Lower leg skin (tissue), 3 donors: ENCODE measurements around the gene IQCH.

Source experiments
- POLR2A ChIP-seq, 2 donors: fragments of 450-650 bp; IDR thresholded peaks; one replicate each; pipeline ENCODE4 v1.6.1; 2016 to 2017; ENCODE audit warnings: antibody characterized with exemption in 2 of 2, mild to moderate bottlenecking in 1 of 2, moderate library complexity in 1 of 2
- TF ChIP-seq, protein P1 (sequence below), 3 donors: fragments of 450-650 bp; IDR thresholded peaks; one replicate each; pipeline ENCODE4 v1.5.1; 2016; ENCODE audit warnings: antibody characterized with exemption in 3 of 3, mild to moderate bottlenecking in 3 of 3, moderate library complexity in 2 of 3

DNA sequence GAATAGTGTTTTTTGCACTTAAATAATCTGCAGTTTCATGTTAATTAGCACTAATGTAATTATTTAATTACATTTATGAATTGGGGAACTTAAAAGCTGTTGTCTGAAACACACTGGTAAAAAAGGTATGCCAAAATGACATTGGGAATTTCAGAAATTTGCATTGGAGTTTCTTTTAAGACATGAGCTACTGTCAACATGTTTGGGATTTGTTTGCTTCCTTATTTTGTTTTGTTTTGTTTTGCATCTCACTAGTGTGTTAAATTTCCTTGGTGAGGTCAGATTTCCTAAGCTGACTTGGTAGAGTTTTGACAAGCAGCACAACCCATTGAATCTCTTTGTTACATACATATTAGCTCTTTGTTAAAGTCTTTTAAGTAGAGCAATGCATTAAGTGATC, 119.4 kb downstream of the IQCH start:
- TF ChIP-seq, protein P1, sequence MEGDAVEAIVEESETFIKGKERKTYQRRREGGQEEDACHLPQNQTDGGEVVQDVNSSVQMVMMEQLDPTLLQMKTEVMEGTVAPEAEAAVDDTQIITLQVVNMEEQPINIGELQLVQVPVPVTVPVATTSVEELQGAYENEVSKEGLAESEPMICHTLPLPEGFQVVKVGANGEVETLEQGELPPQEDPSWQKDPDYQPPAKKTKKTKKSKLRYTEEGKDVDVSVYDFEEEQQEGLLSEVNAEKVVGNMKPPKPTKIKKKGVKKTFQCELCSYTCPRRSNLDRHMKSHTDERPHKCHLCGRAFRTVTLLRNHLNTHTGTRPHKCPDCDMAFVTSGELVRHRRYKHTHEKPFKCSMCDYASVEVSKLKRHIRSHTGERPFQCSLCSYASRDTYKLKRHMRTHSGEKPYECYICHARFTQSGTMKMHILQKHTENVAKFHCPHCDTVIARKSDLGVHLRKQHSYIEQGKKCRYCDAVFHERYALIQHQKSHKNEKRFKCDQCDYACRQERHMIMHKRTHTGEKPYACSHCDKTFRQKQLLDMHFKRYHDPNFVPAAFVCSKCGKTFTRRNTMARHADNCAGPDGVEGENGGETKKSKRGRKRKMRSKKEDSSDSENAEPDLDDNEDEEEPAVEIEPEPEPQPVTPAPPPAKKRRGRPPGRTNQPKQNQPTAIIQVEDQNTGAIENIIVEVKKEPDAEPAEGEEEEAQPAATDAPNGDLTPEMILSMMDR (IDR thresholded peaks at IDR 0.05), result no peak
- TF ChIP-seq POLR2A (IDR thresholded peaks at IDR 0.05), result no peak
